Upper lobe of right lung (tissue), 1 donor: ENCODE data around the gene CMSS1. TPM values are rescaled to one million over a fixed set of nuclear protein-coding genes. Genes with fewer than 3 reads are reported as not detected.

Experiments used
- ATAC-seq: fragments of 200-7000 bp; cut with Tn5 transposase; one replicate; pipeline ENCODE4 v1.9.1; 2020; ENCODE audit warnings: mild to moderate bottlenecking, moderate library complexity
- DNase-seq: peaks from one replicate; pipeline ENCODE4 v3.0.0-alpha.2; 2020
- H3K27ac ChIP-seq: fragments of 200-600 bp; one replicate; pipeline ENCODE4 v1.8.0; 2022
- H3K27me3 ChIP-seq: fragments of 200-600 bp; one replicate; pipeline ENCODE4 v1.8.0; 2022; ENCODE audit warnings: mild to moderate bottlenecking
- H3K36me3 ChIP-seq: fragments of 200-600 bp; one replicate; pipeline ENCODE4 v1.8.0; 2022
- H3K4me1 ChIP-seq: fragments of 200-600 bp; one replicate; pipeline ENCODE4 v1.8.0; 2022
- H3K4me3 ChIP-seq: fragments of 200-600 bp; one replicate; pipeline ENCODE4 v1.8.0; 2022; ENCODE audit warnings: mild to moderate bottlenecking
- H3K9me3 ChIP-seq: fragments of 200-600 bp; one replicate; pipeline ENCODE4 v1.8.0; 2022
- intact Hi-C: fragments of 100-400 bp; cut with DNase I; formaldehyde crosslinking; loops from one replicate; pipeline ENCODE4 v1.11.0; 2022
- total RNA-seq: library from RNA; stranded (reverse); fragmentation: NEBNext Ultra II Directional; extraction: Animal tissue kit (Norgen Biotek cat#: 25700); gene quantifications from one replicate; pipeline ENCODE4 v1.2.1, GENCODE V29; 2021
- TF ChIP-seq, protein P1 (sequence below): fragments of 200-600 bp; IDR thresholded peaks from one replicate; pipeline ENCODE4 v1.8.0; 2022; ENCODE audit warnings: antibody characterized with exemption
- donor health status: DM: no; HTN: yes; CAD: no; lungs with severe emphysema.

The CMSS1 gene
- total RNA-seq, 1 donor from 2014 or later: 20.6 TPM

- no peak for DNase-seq
- intact Hi-C loops: no loop called here
- ATAC-seq: peak; percentile 82
These were observed 223.0 kb downstream of the CMSS1 start for GRCh38 chr3:100040451-100041225.

DNA sequence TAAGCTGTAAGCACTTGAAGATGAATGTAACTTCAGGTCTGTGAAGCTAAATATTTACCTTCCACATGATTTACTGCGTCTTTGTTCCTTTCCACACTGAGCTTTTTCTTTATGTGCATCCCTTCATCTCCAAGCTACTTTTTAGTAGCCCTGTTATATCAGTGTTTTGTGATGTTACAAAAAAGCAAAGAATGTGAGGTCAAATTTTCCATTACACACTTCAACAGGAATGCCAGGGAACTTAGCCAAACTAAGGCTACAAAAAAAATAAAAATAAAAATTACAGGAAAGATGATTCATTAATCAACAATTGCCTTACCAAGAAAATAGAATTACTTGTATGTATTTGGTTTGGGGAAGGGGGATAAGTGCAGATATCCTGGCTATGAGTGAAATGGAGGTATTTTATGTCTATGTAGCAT lies 223.7 kb downstream of the CMSS1 start:
- H3K4me1 ChIP-seq: peaks cover 38% of the 10 kb centered on the region

More at GRCh38 chr3:100040451-100041225, 223.0 kb downstream of the CMSS1 start:
- no peaks in the 10 kb centered on the region for H3K9me3 ChIP-seq
- H3K27me3 ChIP-seq: no peaks in the 10 kb centered on the region
- H3K27ac ChIP-seq: peak overlapping the region; percentile 64
- H3K4me1 ChIP-seq: peaks cover 33% of the 10 kb centered on the region
- TF ChIP-seq, protein P1, sequence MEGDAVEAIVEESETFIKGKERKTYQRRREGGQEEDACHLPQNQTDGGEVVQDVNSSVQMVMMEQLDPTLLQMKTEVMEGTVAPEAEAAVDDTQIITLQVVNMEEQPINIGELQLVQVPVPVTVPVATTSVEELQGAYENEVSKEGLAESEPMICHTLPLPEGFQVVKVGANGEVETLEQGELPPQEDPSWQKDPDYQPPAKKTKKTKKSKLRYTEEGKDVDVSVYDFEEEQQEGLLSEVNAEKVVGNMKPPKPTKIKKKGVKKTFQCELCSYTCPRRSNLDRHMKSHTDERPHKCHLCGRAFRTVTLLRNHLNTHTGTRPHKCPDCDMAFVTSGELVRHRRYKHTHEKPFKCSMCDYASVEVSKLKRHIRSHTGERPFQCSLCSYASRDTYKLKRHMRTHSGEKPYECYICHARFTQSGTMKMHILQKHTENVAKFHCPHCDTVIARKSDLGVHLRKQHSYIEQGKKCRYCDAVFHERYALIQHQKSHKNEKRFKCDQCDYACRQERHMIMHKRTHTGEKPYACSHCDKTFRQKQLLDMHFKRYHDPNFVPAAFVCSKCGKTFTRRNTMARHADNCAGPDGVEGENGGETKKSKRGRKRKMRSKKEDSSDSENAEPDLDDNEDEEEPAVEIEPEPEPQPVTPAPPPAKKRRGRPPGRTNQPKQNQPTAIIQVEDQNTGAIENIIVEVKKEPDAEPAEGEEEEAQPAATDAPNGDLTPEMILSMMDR: no peak
- H3K4me3 ChIP-seq: no peak overlapping the region
- no peaks in the 10 kb centered on the region for H3K36me3 ChIP-seq

GRCh38 chr3:100042166-100042981 lies 224.7 kb downstream of the CMSS1 start:
- Histone ChIP-seq H3K9me3 (no peaks in the 10 kb centered on the region), H3K27ac (peak overlapping the region; percentile 64), H3K27me3 (no peaks in the 10 kb centered on the region), H3K36me3 (no peaks in the 10 kb centered on the region), H3K4me3 (no peak overlapping the region), H3K4me1 (peaks cover 41% of the 10 kb centered on the region)
- intact Hi-C loops: no loop called here
- TF ChIP-seq, protein P1: no peak
- ATAC-seq (no peak), DNase-seq (no peak)

More for the DNA sequence above, 223.7 kb downstream of the CMSS1 start:
- peak overlapping the region; percentile 64 for H3K27ac ChIP-seq
- TF ChIP-seq, protein P1: no peak
- DNase-seq: no peak
- intact Hi-C loops: no loop called here
- no peaks in the 10 kb centered on the region for H3K36me3 ChIP-seq
- H3K4me3 ChIP-seq: no peak overlapping the region
- H3K27me3 ChIP-seq: no peaks in the 10 kb centered on the region
- no peak for ATAC-seq
- H3K9me3 ChIP-seq: no peaks in the 10 kb centered on the region

DNA sequence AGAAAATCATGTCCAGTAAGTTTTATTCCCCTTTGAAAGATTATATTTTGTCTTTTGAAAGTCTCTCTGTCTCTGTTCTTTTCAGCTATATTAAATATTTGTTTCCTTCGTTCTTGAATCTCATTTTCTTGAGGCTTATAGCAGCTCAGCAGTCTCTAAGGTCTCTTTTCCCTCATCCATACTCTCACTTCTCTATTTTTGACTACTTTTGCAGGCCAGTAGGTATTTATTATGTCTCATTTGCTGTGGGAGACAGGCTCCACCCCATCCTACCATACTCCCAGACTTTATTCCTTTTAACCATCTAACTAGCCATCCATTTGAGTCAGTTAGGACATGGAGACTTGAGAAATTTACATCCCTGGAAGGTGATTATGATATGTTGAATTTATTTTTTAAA lies 225.6 kb downstream of the CMSS1 start:
- ATAC-seq (no peak), DNase-seq (no peak)
- H3K27ac ChIP-seq: peak overlapping the region; percentile 64
- intact Hi-C loops: no loop called here
- H3K4me3 ChIP-seq: no peak overlapping the region
- no peaks in the 10 kb centered on the region for H3K27me3 ChIP-seq
- H3K4me1 ChIP-seq: peaks cover 50% of the 10 kb centered on the region
- TF ChIP-seq, protein P1: no peak
- H3K9me3 ChIP-seq: no peaks in the 10 kb centered on the region
- no peaks in the 10 kb centered on the region for H3K36me3 ChIP-seq

DNA sequence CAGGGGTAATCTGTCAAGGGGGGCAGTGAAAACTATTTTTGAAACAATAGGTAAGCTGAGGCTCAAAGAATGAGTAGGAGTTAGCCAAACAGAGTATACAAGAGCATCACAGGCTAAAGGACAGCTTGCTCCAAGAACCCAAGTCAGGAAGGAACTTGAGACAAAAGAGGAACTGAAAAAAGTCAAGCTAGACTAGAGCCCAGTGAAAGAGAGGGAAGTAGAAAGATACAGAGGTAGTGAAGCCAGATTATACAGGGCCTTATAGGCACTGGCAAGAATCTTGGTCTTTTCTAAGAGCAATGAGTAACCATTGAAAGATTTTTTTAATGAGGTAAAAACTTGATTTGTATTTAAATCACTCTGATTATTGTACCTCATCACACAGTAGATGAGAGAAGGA lies 226.7 kb downstream of the CMSS1 start:
- Histone ChIP-seq H3K9me3 (no peaks in the 10 kb centered on the region), H3K27ac (no peak overlapping the region), H3K27me3 (no peaks in the 10 kb centered on the region), H3K4me3 (no peak overlapping the region), H3K4me1 (peaks cover 51% of the 10 kb centered on the region), H3K36me3 (no peaks in the 10 kb centered on the region)
- TF ChIP-seq, protein P1: no peak
- ATAC-seq (peak; percentile 75), DNase-seq (no peak)
- intact Hi-C loops: no loop called here
